Lower lobe of right lung (tissue), 2 donors: ENCODE results near the gene TSPAN17. TPM values are rescaled to one million over a fixed set of nuclear protein-coding genes. Genes with fewer than 3 reads are reported as not detected.

Experiments used
- ATAC-seq, 2 donors: fragments of 200-7000 bp; cut with Tn5 transposase; one replicate each; pipeline ENCODE4 v1.9.1; 2020 to 2022; ENCODE audit warnings: mild to moderate bottlenecking in 2 of 2, moderate library complexity in 2 of 2
- DNase-seq: peaks from one replicate; pipeline ENCODE4 v3.0.0-alpha.2; 2020
- H3K27ac ChIP-seq: fragments of 200-600 bp; one replicate; pipeline ENCODE4 v1.8.0; 2022
- H3K27me3 ChIP-seq: fragments of 200-600 bp; one replicate; pipeline ENCODE4 v1.8.0; 2022; ENCODE audit warnings: low read depth
- H3K36me3 ChIP-seq: fragments of 200-600 bp; one replicate; pipeline ENCODE4 v1.8.0; 2022; ENCODE audit warnings: mild to moderate bottlenecking
- H3K4me1 ChIP-seq: fragments of 200-600 bp; one replicate; pipeline ENCODE4 v1.8.0; 2022
- H3K4me3 ChIP-seq: fragments of 200-600 bp; one replicate; pipeline ENCODE4 v1.8.0; 2022; ENCODE audit warnings: mild to moderate bottlenecking
- H3K9me3 ChIP-seq: fragments of 200-600 bp; one replicate; pipeline ENCODE4 v1.8.0; 2022
- CTCF ChIP-seq: fragments of 200-600 bp; IDR thresholded peaks from one replicate; pipeline ENCODE4 v1.8.0; 2022; ENCODE audit warnings: antibody characterized with exemption, mild to moderate bottlenecking
- intact Hi-C: fragments of 100-400 bp; cut with DNase I; formaldehyde crosslinking; loops from one replicate; pipeline ENCODE4 v1.11.0; 2022
- total RNA-seq: library from RNA; stranded (reverse); fragmentation: NEBNext Ultra II Directional; extraction: Animal tissue kit (Norgen Biotek cat#: 25700); gene quantifications from one replicate; pipeline ENCODE4 v1.2.1, GENCODE V29; 2021
- donor health status: DM: no; HTN: yes; CAD: no; lungs with severe emphysema.

The TSPAN17 gene
- total RNA-seq, 1 donor from 2014 or later, result 32.3 TPM

- no peak for DNase-seq
- intact Hi-C loops, result no loop called here
Measured at GRCh38 chr5:176661676-176662075, 14.4 kb downstream of the TSPAN17 start.

DNA sequence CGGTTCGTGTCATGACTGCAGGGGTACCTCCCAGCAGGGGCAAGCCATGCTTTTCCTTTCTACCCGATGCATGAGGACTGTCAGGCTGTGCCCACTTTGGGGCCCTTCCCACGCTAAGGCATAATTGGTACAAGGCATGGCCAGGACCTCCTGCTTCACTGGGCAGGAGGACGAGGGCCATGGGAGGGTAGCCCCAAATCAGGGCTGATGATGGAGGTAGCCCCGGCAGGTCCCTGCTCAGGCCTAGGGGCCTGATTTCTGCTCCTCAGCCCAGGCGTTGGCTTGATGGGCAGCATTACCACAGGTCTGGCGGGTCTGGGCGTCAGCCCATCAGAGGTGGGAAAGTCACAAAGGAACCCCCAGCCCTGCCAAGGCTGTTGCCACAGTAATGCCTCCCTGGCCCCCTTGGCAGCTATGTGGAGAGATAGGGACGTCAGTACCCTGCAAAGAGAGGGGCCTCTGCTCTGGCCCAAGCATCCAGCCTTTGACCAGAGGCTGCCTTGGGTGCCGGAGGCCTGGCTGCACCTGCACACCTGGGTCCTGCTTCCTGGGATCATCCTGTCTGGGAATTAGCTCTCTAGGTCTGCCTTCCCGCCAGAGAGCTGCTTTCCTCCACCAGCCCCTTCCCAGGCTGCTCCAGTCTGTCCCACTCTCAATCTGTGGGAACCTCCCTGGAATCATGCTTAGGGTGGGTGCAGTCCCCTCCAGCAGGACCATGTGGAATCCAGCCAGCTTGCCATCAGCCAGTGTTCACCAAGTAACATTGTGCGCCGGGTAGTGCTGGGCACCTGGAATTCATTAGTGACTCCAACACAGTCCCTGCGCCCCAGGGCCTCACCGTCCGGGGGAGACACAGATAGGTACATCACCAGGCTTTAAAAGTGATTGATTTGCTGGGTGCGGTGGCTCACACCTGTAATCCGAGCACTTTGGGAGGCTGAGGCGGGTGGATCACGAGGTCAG lies 15.4 kb downstream of the TSPAN17 start:
- no peak overlapping the region for H3K4me3 ChIP-seq
- intact Hi-C loops, result no loop called here
- ATAC-seq (no peak), DNase-seq (no peak)
- no peak for TF ChIP-seq CTCF
- H3K9me3 ChIP-seq, result no peaks in the 10 kb centered on the region
- H3K36me3 ChIP-seq, result peaks cover 3% of the 10 kb centered on the region
- H3K27ac ChIP-seq, result no peak overlapping the region
- H3K4me1 ChIP-seq, result peaks cover 25% of the 10 kb centered on the region
- H3K27me3 ChIP-seq, result peaks cover 9% of the 10 kb centered on the region

More at GRCh38 chr5:176661676-176662075, 14.4 kb downstream of the TSPAN17 start:
- no peaks in the 10 kb centered on the region for H3K9me3 ChIP-seq
- TF ChIP-seq CTCF, result no peak
- no peak for ATAC-seq
- peaks cover 13% of the 10 kb centered on the region for H3K36me3 ChIP-seq
- no peak overlapping the region for H3K4me3 ChIP-seq
- peaks cover 9% of the 10 kb centered on the region for H3K27me3 ChIP-seq
- H3K27ac ChIP-seq, result no peak overlapping the region
- peaks cover 25% of the 10 kb centered on the region for H3K4me1 ChIP-seq

DNA sequence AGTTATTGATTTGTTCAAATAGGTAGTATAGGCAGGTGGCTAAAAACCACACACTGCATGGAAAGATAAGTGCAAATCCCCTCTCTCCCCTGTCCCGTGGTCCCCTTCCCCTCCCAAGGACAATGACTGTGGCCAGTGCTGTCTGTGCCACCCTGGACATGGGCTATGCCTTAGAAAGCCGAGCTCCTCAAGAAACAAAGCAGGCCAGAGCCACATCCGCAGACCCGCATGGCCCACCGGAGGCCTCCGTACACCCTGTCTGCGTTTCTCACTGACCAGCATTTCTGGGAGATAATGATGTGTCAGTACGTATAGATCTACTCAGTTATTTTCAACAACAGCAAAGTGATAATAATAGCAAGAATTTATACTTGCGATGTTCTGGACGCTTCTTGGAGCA lies 16.3 kb downstream of the TSPAN17 start:
- DNase-seq (no peak), ATAC-seq (no peak)
- H3K27ac ChIP-seq, result no peak overlapping the region
- TF ChIP-seq CTCF, result no peak
- H3K36me3 ChIP-seq, result no peaks in the 10 kb centered on the region
- no peaks in the 10 kb centered on the region for H3K9me3 ChIP-seq
- H3K27me3 ChIP-seq, result peaks cover 17% of the 10 kb centered on the region
- no peak overlapping the region for H3K4me3 ChIP-seq
- intact Hi-C loops, result no loop called here
- peaks cover 18% of the 10 kb centered on the region for H3K4me1 ChIP-seq

- ATAC-seq, result no peak
- Histone ChIP-seq H3K4me3 (no peak overlapping the region), H3K4me1 (peaks cover 9% of the 10 kb centered on the region), H3K27me3 (peaks cover 24% of the 10 kb centered on the region), H3K9me3 (no peaks in the 10 kb centered on the region), H3K36me3 (no peaks in the 10 kb centered on the region), H3K27ac (no peak overlapping the region)
- intact Hi-C loops, result no loop called here
- DNase-seq, result no peak
- no peak for TF ChIP-seq CTCF
Measured at GRCh38 chr5:176664479-176664878, 17.2 kb downstream of the TSPAN17 start.

DNA sequence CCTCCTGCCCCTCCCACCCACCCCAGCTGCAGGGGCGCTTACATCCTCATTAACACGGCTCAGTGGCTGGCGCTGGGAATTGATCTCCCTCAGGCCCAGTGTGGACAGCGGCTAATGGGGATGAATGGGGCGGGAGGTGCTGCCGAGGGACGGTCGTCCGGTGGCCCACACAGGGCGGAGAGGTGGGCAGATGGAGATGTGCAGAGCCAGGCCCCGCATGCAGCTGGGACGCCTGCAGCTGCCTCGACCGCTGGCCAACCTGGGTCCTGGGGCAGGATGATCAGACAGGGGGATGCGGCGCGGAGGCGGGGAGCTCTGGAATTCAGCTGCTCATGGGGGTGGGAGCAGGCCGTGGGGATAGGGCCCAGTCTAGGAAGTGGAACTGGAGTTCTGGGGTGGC lies 17.6 kb downstream of the TSPAN17 start:
- H3K36me3 ChIP-seq, result no peaks in the 10 kb centered on the region
- no peaks in the 10 kb centered on the region for H3K9me3 ChIP-seq
- no peak for ATAC-seq
- H3K27me3 ChIP-seq, result peaks cover 26% of the 10 kb centered on the region
- intact Hi-C loops, result no loop called here
- H3K27ac ChIP-seq, result no peak overlapping the region
- no peak for TF ChIP-seq CTCF
- peaks cover 9% of the 10 kb centered on the region for H3K4me1 ChIP-seq
- no peak overlapping the region for H3K4me3 ChIP-seq
- DNase-seq, result no peak
